Measurements from ENCODE around the gene ARL13A.
"Not testable (repeated sequence)": the region's sequence is repeated elsewhere in the genome, so short reads cannot be mapped to it uniquely, and the experiment has no call there.

The ARL13A gene

DNA sequence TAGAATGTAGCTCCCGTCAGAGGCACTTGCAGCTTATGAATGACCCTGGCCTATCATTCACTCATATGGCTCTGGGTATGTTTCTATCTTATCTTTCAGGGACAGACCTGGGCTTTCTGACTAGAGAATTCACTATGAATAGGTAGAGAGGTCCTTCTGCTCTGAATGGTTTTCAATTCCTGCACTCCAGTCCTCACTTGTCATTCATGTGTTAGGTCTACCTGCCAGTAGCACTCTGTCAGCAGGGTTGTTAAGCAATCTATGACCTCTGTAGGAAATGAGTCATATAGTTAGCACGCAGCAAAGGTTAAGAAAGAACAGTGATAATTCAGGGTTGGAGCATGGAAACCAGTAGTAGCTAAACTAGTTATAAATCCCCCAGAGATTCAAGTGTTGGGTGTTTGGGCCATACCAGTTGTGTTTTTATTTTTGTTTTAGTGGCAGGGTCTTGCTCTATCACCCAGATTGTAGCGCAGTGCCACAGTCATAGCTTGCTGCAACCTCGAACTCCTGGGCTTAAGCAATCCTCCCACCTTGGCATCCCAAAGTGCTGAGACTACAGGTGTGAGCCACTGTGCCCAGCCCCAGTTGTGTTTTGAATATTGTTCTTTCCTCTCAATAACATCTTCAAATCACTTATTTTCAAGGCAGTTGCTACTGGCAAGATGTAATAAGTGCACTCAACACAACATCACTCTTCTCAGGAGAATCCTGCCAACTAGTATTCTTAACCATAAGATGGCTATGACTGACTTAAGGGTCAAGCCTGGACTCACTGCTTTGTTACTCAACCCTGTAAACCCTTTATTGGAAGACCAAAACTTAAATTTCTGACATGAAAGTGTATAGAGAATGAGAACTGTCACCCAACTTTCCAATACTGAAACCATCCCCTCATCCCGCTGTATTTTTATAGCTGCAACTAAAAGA lies 25.1 kb downstream of the ARL13A start:
- DNase-seq: no peak

DNA sequence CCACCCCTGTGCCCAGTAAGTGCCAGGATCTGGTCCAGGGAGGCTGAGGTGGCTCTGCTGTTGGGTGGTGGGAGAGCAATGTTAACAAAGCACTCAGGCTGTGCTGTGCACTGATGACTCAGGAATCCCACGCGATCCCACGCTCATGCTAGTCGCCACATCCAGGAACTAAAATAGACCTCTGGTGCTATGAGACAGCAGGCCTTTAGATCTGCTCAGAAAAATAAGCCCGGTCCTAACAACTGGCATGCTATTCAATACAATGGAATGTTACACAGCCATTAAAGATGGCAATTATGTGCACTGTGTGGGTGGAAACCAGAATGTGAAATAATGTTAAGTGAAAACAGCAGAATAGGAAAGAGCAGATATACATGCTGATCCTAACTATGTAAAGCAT lies 26.0 kb downstream of the ARL13A start:
- no peak for DNase-seq

DNA sequence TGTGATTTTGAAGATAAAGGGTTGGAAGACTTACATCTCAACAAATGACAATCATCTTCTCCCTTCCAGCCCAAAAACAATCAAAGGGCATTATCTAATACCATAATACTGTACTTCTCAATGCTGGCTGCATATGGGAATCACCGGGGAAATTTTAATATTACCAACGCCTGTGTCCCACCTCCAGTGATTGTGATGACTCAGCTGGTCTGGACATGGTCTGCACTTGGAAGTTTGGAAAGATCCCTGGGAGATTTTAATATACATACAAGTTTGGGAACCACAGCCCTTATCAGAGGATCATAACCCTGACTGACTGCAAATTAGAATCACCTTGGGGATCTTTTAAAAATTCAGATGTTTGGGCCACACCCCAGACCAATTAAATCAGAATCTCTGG lies 29.9 kb downstream of the ARL13A start:
- no peak for DNase-seq

DNA sequence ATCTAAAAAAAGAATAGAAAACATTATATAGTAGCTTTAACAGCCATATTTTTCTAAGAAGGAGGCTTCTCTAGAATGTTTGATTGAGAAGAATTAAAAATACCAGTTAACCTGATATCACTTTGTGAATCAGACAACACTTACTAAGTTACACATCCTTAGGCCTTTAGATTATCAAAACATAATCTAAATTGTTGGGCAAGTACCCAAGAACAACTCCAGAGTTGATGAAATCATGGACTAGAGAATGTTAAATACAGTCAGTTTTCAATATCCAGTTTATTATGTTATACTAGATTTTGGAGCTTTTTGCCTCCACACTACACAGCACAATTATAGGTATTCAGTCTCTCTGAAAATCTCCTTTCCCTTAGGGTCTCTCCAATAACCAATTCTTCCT lies 39.6 kb downstream of the ARL13A start:
- DNase-seq: no peak

DNA sequence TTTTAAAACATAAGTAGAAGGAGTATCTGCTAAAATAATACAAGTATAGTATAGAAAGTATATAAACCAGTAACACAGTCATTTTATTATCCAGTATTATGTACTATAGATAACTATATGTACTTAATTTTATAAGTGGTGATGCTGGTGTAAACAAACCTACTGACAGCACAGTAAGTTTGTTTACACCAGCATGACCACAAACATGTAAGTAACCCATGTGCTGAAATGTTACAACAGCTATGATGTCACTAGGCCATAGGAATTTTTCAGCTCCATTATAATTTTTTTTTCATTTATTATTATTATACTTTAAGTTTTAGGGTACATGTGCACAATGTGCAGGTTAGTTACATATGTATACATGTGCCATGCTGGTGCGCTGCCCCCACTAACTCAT lies 42.5 kb downstream of the ARL13A start:
- DNase-seq: not testable (repeated sequence)

DNA sequence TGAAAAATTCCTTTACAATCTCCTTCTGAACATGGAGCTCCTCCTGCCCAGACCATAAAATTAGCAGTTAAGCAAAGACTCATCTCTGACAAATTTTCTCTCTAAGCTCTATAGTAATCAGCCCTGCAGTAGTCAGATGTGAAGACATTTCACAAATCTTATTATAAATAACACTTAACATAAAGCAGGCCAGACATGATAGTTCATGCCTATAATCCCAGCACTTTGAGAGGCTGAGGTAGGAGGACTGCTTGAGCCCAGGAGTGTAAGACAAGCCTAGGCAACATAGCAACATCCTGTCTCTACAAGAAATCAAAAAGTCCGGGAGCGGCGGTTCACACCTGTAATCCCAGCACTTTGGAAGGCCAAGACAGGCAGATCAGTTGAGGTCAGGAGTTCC lies 52.5 kb downstream of the ARL13A start:
- no peak for DNase-seq

DNA sequence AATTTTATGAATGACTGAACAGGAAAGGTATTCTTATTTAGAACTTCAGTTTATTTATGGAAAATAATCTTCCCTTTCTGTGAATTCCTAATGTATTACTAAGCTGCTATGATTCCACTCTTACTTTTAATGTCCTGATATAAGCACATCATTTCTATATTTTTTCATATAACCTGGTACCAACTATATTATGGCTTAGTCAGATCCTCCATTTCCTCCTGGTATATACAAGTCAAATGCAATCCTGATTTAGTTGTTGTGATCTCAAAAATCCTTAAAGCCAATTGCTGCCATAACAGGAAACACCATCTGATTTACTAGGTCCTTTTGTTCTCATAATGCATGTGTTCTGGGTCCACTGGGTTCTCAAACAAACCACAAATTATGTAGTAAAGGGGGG lies 55.6 kb downstream of the ARL13A start:
- DNase-seq: no peak

DNA sequence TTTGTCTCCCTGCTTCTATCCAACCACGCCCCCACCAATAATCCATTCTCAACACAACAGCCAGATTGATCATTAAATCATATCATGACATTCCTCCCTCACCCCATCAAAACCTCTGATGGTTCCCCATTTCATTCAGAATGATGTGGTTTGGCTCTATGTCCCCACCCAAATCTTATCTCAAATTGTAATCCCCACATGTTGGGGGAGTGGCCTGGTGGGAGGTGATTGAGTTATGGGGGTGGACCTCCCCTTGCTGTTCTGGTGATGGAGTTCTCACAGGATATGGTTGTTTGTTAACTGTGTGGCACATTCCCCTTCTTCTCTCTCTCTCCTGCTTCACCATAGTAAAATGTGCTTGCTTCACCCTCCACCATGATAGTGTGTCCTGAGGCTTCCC lies 59.1 kb downstream of the ARL13A start:
- no peak for DNase-seq

DNA sequence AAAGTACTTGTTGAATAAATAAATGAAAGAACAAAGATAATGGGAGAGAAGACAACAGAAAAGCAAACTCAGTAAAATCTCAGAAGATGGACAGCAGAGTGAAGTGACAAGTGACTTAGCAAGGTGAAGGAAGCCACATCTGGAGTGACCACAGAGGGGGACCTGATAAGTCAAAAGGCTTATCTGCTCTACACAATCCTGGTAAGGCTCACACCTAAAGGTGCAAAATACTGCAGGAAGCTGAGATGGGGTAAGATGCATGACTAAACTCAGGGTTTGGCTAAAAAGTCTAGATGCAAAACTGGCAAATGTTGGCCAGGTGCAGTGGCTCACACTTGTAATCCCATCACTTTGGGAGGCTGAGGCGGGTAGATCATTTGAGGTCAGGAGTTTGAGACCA lies 60.2 kb downstream of the ARL13A start:
- DNase-seq: no peak

DNA sequence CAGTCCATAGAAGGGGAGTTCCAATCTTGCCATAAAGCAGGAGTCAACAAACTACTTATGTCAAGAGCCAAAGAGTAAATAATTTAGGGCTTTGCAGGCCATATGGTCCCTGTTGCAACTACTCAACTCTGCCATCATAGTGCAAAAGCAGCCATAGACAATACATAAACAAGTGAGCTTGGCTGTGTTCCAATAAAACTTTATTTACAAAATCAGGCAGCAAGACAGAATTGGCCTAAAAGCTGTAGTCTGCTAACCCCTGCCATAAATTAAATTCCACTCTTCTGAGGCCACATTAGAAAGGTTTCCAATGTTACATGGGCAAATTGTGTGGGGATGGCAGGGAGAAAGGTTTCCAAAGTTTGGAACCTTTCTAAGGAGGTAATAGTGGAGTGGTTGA lies 67.7 kb downstream of the ARL13A start:
- DNase-seq: no peak

DNA sequence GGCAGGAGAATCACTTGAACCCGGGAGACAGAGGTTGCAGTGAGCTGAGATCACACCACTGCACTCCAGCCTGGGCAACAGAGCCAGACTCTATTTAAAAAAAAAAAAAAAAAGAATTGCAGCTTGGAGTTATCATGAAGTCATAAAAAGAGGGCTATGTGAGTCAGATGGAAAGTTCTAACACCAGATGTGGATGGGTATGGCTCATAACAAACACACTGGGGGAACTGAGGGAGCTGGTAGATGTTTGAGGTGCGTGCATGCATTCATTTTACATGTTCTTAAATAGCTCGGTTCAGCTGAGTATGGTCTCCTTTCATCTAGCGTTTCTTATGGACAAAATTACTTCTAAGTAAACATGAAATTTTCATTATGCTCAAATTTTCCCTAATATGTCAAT lies 70.7 kb downstream of the ARL13A start:
- DNase-seq: no peak

All from NCI-H1694 (cell line).